Gastrocnemius medialis (tissue), 4 donors: ENCODE measurements around the gene CHST7. TPM values are rescaled to one million over a fixed set of nuclear protein-coding genes. Genes with fewer than 3 reads are reported as not detected.

Experiments used
- ATAC-seq, 2 donors: fragments of 150-250 bp; one replicate each; pipeline ENCODE4 v1.9.1; 2016
- DNase-seq, 2 donors: peaks; one replicate each; pipeline ENCODE4 v3.0.0-alpha.2; 2019
- H3K27ac ChIP-seq, 4 donors: fragments of 200-600 bp; sonication (generic); 1 replicate in 1 of 4; 2 replicates in 3 of 4; pipeline ENCODE4 v1.5.1; 2016 to 2018; ENCODE audit warnings: mild to moderate bottlenecking in 2 of 4, moderate library complexity in 1 of 4
- H3K27me3 ChIP-seq, 3 donors: fragments of 200-600 bp; sonication (generic) in 2 of 3; 1 replicate in 1 of 3; 2 replicates in 2 of 3; pipeline versions ENCODE4 v1.5.1 to v1.6.0; 2016 to 2019; ENCODE audit warnings: mild to moderate bottlenecking in 1 of 3, moderate library complexity in 1 of 3
- H3K36me3 ChIP-seq, 2 donors: fragments of 200-600 bp; sonication (generic) in 1 of 2; one replicate each; pipeline ENCODE4 v1.5.1; 2017 to 2018
- H3K4me1 ChIP-seq, 2 donors: fragments of 200-600 bp; sonication (generic) in 1 of 2; one replicate each; pipeline ENCODE4 v1.5.1; 2016 to 2017; ENCODE audit warnings: mild to moderate bottlenecking in 2 of 2
- H3K4me3 ChIP-seq, 4 donors: fragments of 200-600 bp; sonication (generic) in 3 of 4; 1 replicate in 1 of 4; 2 replicates in 3 of 4; pipeline ENCODE4 v1.5.1; 2016 to 2019; ENCODE audit warnings: mild to moderate bottlenecking in 2 of 4
- H3K9me3 ChIP-seq, 3 donors: fragments of 200-600 bp; sonication (generic) in 2 of 3; 1 replicate in 1 of 3; 2 replicates in 2 of 3; pipeline ENCODE4 v1.5.1; 2016 to 2019
- CTCF ChIP-seq, 5 experiments: fragments of 450-650 bp in 3 of 5; fragments of 200-600 bp in 2 of 5; sonication (generic) in 2 of 5; IDR thresholded peaks in 4 of 5; conservative IDR thresholded peaks in 1 of 5; 1 replicate in 4 of 5; 2 replicates in 1 of 5; pipeline ENCODE4 v1.5.1; 2016 to 2019; ENCODE audit warnings: antibody characterized with exemption in 5 of 5, mild to moderate bottlenecking in 3 of 5, moderate library complexity in 3 of 5
- POLR2A ChIP-seq, 2 donors: fragments of 450-650 bp; IDR thresholded peaks; one replicate each; pipeline ENCODE4 v1.6.1; 2017; ENCODE audit warnings: antibody characterized with exemption in 2 of 2, mild to moderate bottlenecking in 2 of 2, moderate library complexity in 2 of 2
- in situ Hi-C, 4 donors: fragments of 200-750 bp; cut with MboI; loops; one replicate each; pipeline versions ENCODE4 v1.15.0 to v1.8.0; 2017; ENCODE audit warnings: low sequenced_read_pairs in 4 of 4
- intact Hi-C: fragments of 100-400 bp; cut with DNase I; formaldehyde crosslinking; loops from one replicate; pipeline ENCODE4 v1.15.1; 2023; ENCODE audit warnings: low total_unique reads
- total RNA-seq, 4 donors: library from RNA; depleted of rRNA; stranded (reverse); fragments of >200 nt; gene quantifications; one replicate each; pipeline versions ENCODE4 v1.1.0 to v1.2.3, GENCODE V29; 2016

The CHST7 gene
- total RNA-seq, 4 donors from 2014 or later: 15.1 to 16.9 (median 15.8) TPM

DNA sequence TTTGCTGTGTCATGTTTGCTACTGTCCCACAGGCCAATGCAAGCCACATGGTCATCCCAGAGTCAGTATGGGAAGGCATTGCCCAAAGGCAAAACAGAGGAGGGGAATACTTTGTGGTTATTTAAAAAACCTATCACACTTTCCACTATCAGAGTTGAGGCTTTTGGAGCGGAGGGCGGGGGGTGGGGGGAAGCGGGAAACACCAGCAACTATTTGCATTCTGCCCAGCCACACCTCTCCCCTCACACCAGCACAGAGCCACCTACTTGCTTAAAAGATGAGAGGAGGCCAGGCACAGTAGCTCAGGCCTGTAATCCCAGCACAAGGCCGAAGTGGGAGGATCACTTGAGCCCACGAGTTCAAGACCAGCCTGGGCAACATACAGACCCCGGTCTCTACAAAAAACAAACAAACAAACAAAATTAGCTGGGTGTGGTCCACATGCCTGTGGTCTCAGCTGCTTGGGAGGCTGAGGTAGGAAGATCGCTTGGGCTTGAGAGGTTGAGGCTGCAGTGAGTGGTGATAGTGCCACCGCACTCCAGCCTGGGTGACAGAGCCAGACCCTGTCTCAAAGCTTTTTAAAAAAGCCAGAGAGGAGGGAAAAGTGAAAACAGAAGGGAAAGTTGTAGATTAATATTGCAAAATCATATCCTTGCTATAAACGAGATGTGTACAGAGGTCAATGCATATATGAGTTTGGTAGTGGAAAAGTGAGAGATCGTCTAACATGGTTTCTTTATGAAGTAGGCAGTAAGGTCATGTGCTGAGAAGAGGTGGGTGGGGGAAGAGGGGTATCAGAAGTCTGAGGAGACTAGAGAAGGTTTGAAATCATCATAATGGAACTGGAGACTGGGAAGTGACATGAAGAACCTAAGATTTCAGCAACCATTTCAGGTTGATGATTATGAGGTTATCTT lies 1.9 kb upstream of the CHST7 start:
- ATAC-seq (no peak), DNase-seq (no peak)
- Histone ChIP-seq H3K27ac (no peak overlapping the region), H3K9me3 (no peaks in the 10 kb centered on the region), H3K4me1 (peaks cover 0 to 3% of the 10 kb centered on the region in 2 donors), H3K36me3 (no peaks in the 10 kb centered on the region), H3K4me3 (no peak overlapping the region), H3K27me3 (peaks cover 0 to 8% (median 6%) of the 10 kb centered on the region in 3 donors)
- TF ChIP-seq CTCF (IDR thresholded peaks at IDR 0.05 in 4 of 5, conservative IDR thresholded peaks at IDR 0.05 in 1 of 5): no peak
- TF ChIP-seq POLR2A (IDR thresholded peaks at IDR 0.05): no peak
- in situ Hi-C loops (no loop called here), intact Hi-C loops (loop anchor here (5.0 kb wide), 2 partner anchors 71 to 116 kb away; no protein-coding TSS in a partner anchor)

GRCh38 chrX:46572340-46572936 lies 1.1 kb upstream of the CHST7 start:
- intact Hi-C loops (loop anchor here (5.0 kb wide), 2 partner anchors 70 to 115 kb away; no protein-coding TSS in a partner anchor), in situ Hi-C loops (no loop called here)
- DNase-seq: no peak
- Histone ChIP-seq H3K27ac (no peak overlapping the region), H3K4me1 (peaks cover 0 to 3% of the 10 kb centered on the region in 2 donors), H3K27me3 (peaks cover 0 to 8% (median 6%) of the 10 kb centered on the region in 3 donors), H3K4me3 (no peak overlapping the region), H3K9me3 (no peaks in the 10 kb centered on the region), H3K36me3 (no peaks in the 10 kb centered on the region)
- no peak for ATAC-seq
- no peak for TF ChIP-seq CTCF (IDR thresholded peaks at IDR 0.05 in 4 of 5, conservative IDR thresholded peaks at IDR 0.05 in 1 of 5)
- TF ChIP-seq POLR2A (IDR thresholded peaks at IDR 0.05): no peak

GRCh38 chrX:46573892-46574773 lies 568 bp downstream of the CHST7 start:
- Histone ChIP-seq H3K27ac (peak overlapping the region; percentile 41 to 62 (median 51)), H3K27me3 (peaks cover 0 to 8% (median 6%) of the 10 kb centered on the region in 3 donors), H3K4me1 (peaks cover 0 to 3% of the 10 kb centered on the region in 2 donors), H3K9me3 (no peaks in the 10 kb centered on the region), H3K4me3 (peak overlapping the region; percentile 52 to 60 (median 58)), H3K36me3 (no peaks in the 10 kb centered on the region)
- in situ Hi-C loops (no loop called here), intact Hi-C loops (loop anchor here (5.0 kb wide), 2 partner anchors 68 to 113 kb away; no protein-coding TSS in a partner anchor)
- peak; percentile 18 to 38 for ATAC-seq
- DNase-seq: no peak
- TF ChIP-seq CTCF (IDR thresholded peaks at IDR 0.05 in 4 of 5, conservative IDR thresholded peaks at IDR 0.05 in 1 of 5) (no peak), POLR2A (IDR thresholded peaks at IDR 0.05) (no peak)

DNA sequence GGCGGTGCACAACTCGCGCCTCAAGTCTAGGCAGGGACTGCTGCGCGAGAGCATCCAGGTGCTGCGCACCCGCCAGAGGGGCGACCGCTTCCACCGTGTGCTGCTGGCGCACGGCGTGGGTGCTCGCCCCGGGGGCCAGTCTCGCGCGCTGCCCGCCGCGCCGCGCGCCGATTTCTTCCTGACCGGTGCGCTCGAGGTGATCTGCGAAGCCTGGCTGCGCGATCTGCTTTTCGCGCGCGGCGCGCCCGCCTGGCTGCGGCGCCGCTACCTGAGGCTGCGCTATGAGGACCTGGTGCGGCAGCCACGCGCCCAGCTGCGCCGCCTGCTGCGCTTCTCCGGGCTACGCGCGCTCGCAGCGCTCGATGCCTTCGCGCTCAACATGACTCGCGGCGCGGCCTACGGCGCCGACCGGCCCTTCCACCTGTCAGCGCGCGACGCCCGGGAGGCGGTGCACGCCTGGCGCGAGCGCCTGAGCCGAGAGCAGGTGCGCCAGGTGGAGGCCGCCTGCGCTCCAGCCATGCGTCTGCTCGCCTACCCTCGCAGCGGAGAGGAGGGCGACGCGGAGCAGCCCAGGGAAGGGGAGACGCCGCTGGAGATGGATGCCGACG lies 1.3 kb downstream of the CHST7 start:
- H3K27me3 ChIP-seq: peaks cover 0 to 11% (median 6%) of the 10 kb centered on the region in 3 donors
- H3K27ac ChIP-seq: peak overlapping the region; percentile 38 to 62 (median 41)
- H3K4me3 ChIP-seq: peak overlapping the region; percentile 52 to 60 (median 58)
- intact Hi-C loops: loop anchor here (5.0 kb wide), 2 partner anchors 67 to 112 kb away; no protein-coding TSS in a partner anchor
- H3K9me3 ChIP-seq: no peaks in the 10 kb centered on the region
- ATAC-seq (no peak), DNase-seq (no peak)
- in situ Hi-C loops: no loop called here
- no peaks in the 10 kb centered on the region for H3K36me3 ChIP-seq
- H3K4me1 ChIP-seq: peaks cover 0 to 3% of the 10 kb centered on the region in 2 donors
- TF ChIP-seq CTCF (IDR thresholded peaks at IDR 0.05 in 4 of 5, conservative IDR thresholded peaks at IDR 0.05 in 1 of 5) (no peak), POLR2A (IDR thresholded peaks at IDR 0.05) (no peak)
